A549 (cell line): ENCODE data around the gene NSD1. TPM values are rescaled to one million over a fixed set of nuclear protein-coding genes. Genes with fewer than 3 reads are reported as not detected.

Source experiments
- ATAC-seq, 2 experiments: fragments of 200-7000 bp in 1 of 2; fragments of >200 bp in 1 of 2; cut with Nextera tagmentation in 1 of 2; cut with Tn5 transposase in 1 of 2; 3 replicates each; pipeline versions ENCODE4 v1.8.0 to v1.9.1; 2018 to 2020; ENCODE audit warnings: mild to moderate bottlenecking in 1 of 2, moderate library complexity in 1 of 2
- CTCF ChIA-PET: fragments of 300-600 bp; sonication (Branson Sonifier 250); formaldehyde crosslinking; extraction: SDS; loops from one replicate; lab custom pipeline; 2021; ENCODE audit warnings: antibody characterized with exemption, inconsistent platforms; lab: Yijun Ruan, JAX
- POLR2A ChIA-PET: fragments of 350-600 bp; formaldehyde crosslinking; extraction: SDS; loops from one replicate; lab custom pipeline; 2021; ENCODE audit warnings: antibody characterized with exemption, inconsistent platforms; lab: Yijun Ruan, JAX
- DNase-seq, 2 experiments: peaks; one replicate each; pipeline versions ENCODE4 v3.0.0 to v3.0.0-alpha.2; 2011 to 2016; ENCODE audit warnings: low read depth in 1 of 2, low spot score in 1 of 2
- FAIRE-seq: peaks from 2 replicates; lab custom pipeline; 2011; peaks lifted over from hg19 to GRCh38; lab: Jason Lieb, UNC
- H3K27ac ChIP-seq, 2 experiments: fragments of >200 bp; sonication (Bioruptor Twin); formaldehyde crosslinking; 3 replicates each; pipeline ENCODE4 v1.5.1; 2016 to 2017
- H3K4me1 ChIP-seq: fragments of >200 bp; sonication (Bioruptor Twin); formaldehyde crosslinking; 3 replicates; pipeline ENCODE4 v1.6.1; 2016
- H3K4me2 ChIP-seq: fragments of >200 bp; sonication (Bioruptor Twin); formaldehyde crosslinking; 3 replicates; pipeline ENCODE4 v1.6.1; 2016
- H3K4me3 ChIP-seq: fragments of >200 bp; sonication (Bioruptor Twin); formaldehyde crosslinking; 3 replicates; pipeline ENCODE4 v1.5.1; 2016
- H3K9me3 ChIP-seq: fragments of >200 bp; sonication (Bioruptor Twin); formaldehyde crosslinking; 3 replicates; pipeline ENCODE4 v1.6.1; 2016
- CEBPB ChIP-seq, 2 experiments: fragments of >200 bp in 1 of 2; sonication (Bioruptor Twin) in 1 of 2; formaldehyde crosslinking in 1 of 2; IDR thresholded peaks; 2 replicates each; pipeline ENCODE4 v1.6.1; 2012 to 2016
- CHD2 ChIP-seq: fragments of 150-350 bp; IDR thresholded peaks from 2 replicates; pipeline ENCODE4 v1.6.1; 2014; ENCODE audit warnings: low read length; ENCODE audit not compliant: partially characterized antibody
- CHD4 ChIP-seq: fragments of 200-600 bp; sonication (generic); IDR thresholded peaks from 2 replicates; pipeline ENCODE4 v1.6.1; 2016; ENCODE audit warnings: antibody characterized with exemption, mild to moderate bottlenecking, borderline replicate concordance
- CTCF ChIP-seq: fragments of >200 bp; sonication (Bioruptor Twin); formaldehyde crosslinking; IDR thresholded peaks from 3 replicates; pipeline ENCODE4 v1.5.1; 2016
- EHF ChIP-seq: fragments of 250-450 bp; sonication (Bioruptor Pico); IDR thresholded peaks from 2 replicates; pipeline ENCODE4 v1.5.0; 2020; ENCODE audit warnings: mild to moderate bottlenecking
- EHMT2 ChIP-seq: fragments of 200-600 bp; sonication (generic); IDR thresholded peaks from 2 replicates; pipeline ENCODE4 v1.6.1; 2016; ENCODE audit warnings: antibody characterized with exemption, low read depth, mild to moderate bottlenecking, moderate library complexity
- EP300 ChIP-seq, 2 experiments: fragments of >200 bp; sonication (Bioruptor Twin); formaldehyde crosslinking; IDR thresholded peaks; 2 replicates in 1 of 2; 3 replicates in 1 of 2; pipeline ENCODE4 v1.6.1; 2016 to 2017
- FOSB ChIP-seq: fragments of 250-450 bp; sonication (Bioruptor Pico); IDR thresholded peaks from 2 replicates; pipeline ENCODE4 v1.5.0; 2020; ENCODE audit warnings: mild to moderate bottlenecking, moderate library complexity
- FOSL2 ChIP-seq, 2 experiments: fragments of 450-650 bp in 1 of 2; fragments of >200 bp in 1 of 2; sonication (Bioruptor Twin) in 1 of 2; formaldehyde crosslinking; IDR thresholded peaks; 2 replicates each; pipeline versions ENCODE4 v1.5.0 to v1.6.1; 2016 to 2020; ENCODE audit warnings: mild to moderate bottlenecking in 1 of 2, moderate library complexity in 1 of 2
- FOXS1 ChIP-seq: fragments of 250-450 bp; sonication (Bioruptor Pico); IDR thresholded peaks from 2 replicates; pipeline ENCODE4 v1.5.0; 2020; ENCODE audit warnings: mild to moderate bottlenecking, moderate library complexity
- HDAC2 ChIP-seq: fragments of 200-600 bp; sonication (generic); IDR thresholded peaks from 2 replicates; pipeline ENCODE4 v1.6.1; 2016
- JUN ChIP-seq, 2 experiments: fragments of >200 bp; sonication (Bioruptor Twin); formaldehyde crosslinking; IDR thresholded peaks; 2 replicates in 1 of 2; 3 replicates in 1 of 2; pipeline ENCODE4 v1.6.1; 2016 to 2017
- JUNB ChIP-seq: fragments of >200 bp; sonication (Bioruptor Twin); formaldehyde crosslinking; IDR thresholded peaks from 2 replicates; pipeline ENCODE4 v1.6.1; 2016
- MAFK ChIP-seq: fragments of 450-650 bp; IDR thresholded peaks from 2 replicates; pipeline ENCODE4 v1.6.1; 2014; ENCODE audit not compliant: partially characterized antibody
- MAX ChIP-seq: IDR thresholded peaks from 2 replicates; pipeline ENCODE4 v1.6.1; 2012
- MAZ ChIP-seq: fragments of 150-350 bp; IDR thresholded peaks from 2 replicates; pipeline ENCODE4 v1.6.1; 2014; ENCODE audit warnings: antibody characterized with exemption, low read depth, low read length, borderline replicate concordance
- MYC ChIP-seq: IDR thresholded peaks from 2 replicates; pipeline ENCODE4 v1.6.1; 2012; ENCODE audit warnings: mild to moderate bottlenecking, inconsistent platforms, low read length, improper control_type of control experiment, borderline replicate concordance
- NFE2L2 ChIP-seq: fragments of 150-350 bp; conservative IDR thresholded peaks from 2 replicates; pipeline ENCODE4 v1.6.1; 2014; ENCODE audit warnings: low read length
- NPAS2 ChIP-seq: fragments of 250-450 bp; sonication (Bioruptor Pico); IDR thresholded peaks from 2 replicates; pipeline ENCODE4 v1.8.0; 2022; ENCODE audit warnings: mild to moderate bottlenecking, moderate library complexity, borderline replicate concordance
- PHF8 ChIP-seq: fragments of 200-600 bp; sonication (generic); IDR thresholded peaks from 2 replicates; pipeline ENCODE4 v1.6.1; 2016; ENCODE audit warnings: low read depth, mild to moderate bottlenecking, antibody characterized with exemption, moderate library complexity, borderline replicate concordance
- POLR2AphosphoS2 ChIP-seq: conservative IDR thresholded peaks from 2 replicates; pipeline ENCODE4 v1.6.1; 2012; ENCODE audit warnings: low read length, improper control_type of control experiment, inconsistent platforms
- RAD21 ChIP-seq, 2 experiments: fragments of >200 bp in 1 of 2; sonication (Bioruptor Twin) in 1 of 2; formaldehyde crosslinking in 1 of 2; IDR thresholded peaks in 1 of 2; conservative IDR thresholded peaks in 1 of 2; 2 replicates in 1 of 2; 3 replicates in 1 of 2; pipeline ENCODE4 v1.6.1; 2012 to 2018; ENCODE audit warnings: inconsistent platforms in 1 of 2
- REST ChIP-seq: fragments of 200-600 bp; sonication (generic); IDR thresholded peaks from 2 replicates; pipeline ENCODE4 v1.6.1; 2016; ENCODE audit warnings: antibody characterized with exemption, mild to moderate bottlenecking, moderate library complexity
- RNF2 ChIP-seq: fragments of 200-600 bp; sonication (generic); IDR thresholded peaks from 2 replicates; pipeline ENCODE4 v1.6.1; 2016; ENCODE audit warnings: low read depth, mild to moderate bottlenecking, antibody characterized with exemption, moderate library complexity, borderline replicate concordance
- SMC3 ChIP-seq: fragments of >200 bp; sonication (Bioruptor Twin); formaldehyde crosslinking; IDR thresholded peaks from 3 replicates; pipeline ENCODE4 v1.6.1; 2018; ENCODE audit warnings: inconsistent platforms
- SREBF2 ChIP-seq: fragments of 450-650 bp; IDR thresholded peaks from 2 replicates; pipeline ENCODE4 v1.6.1; 2014; ENCODE audit warnings: mild to moderate bottlenecking, moderate library complexity
- TFCP2L1 ChIP-seq: fragments of 250-450 bp; sonication (Bioruptor Pico); IDR thresholded peaks from 2 replicates; pipeline ENCODE4 v1.5.0; 2021; ENCODE audit warnings: mild to moderate bottlenecking
- ZC3H11A ChIP-seq: fragments of 450-650 bp; IDR thresholded peaks from 2 replicates; pipeline ENCODE4 v1.6.1; 2014; ENCODE audit warnings: antibody characterized with exemption, mild to moderate bottlenecking
- ZFP36 ChIP-seq: fragments of 450-650 bp; IDR thresholded peaks from 2 replicates; pipeline ENCODE4 v1.6.1; 2014; ENCODE audit warnings: borderline replicate concordance; ENCODE audit not compliant: partially characterized antibody
- ZNF302 ChIP-seq: fragments of 250-450 bp; sonication (Bioruptor Pico); IDR thresholded peaks from 2 replicates; pipeline ENCODE4 v1.9.0; 2021; ENCODE audit warnings: inconsistent platforms, mild to moderate bottlenecking, moderate library complexity
- WGBS: methylation state at CpG from one replicate; pipeline ENCODE4 v1.1.6; 2017; ENCODE audit errors: missing lambda C conversion rate; 5-methylcytosine and 5-hydroxymethylcytosine counted together
- polyA plus RNA-seq, 4 experiments: library from polyadenylated mRNA; depleted of rRNA in 3 of 4; stranded (reverse); fragments of >200 nt; fragmentation: RNase III in 1 of 4; extraction: RNeasy Plus Mini Kit Qiagen cat#74134 plus additional on column Dnase treatment in 1 of 4; gene quantifications; 2 replicates in 3 of 4; 3 replicates in 1 of 4; pipeline ENCODE4 v1.2.3, GENCODE V29; 2011 to 2017

The NSD1 gene
- polyA plus RNA-seq, 2 of the 4 experiments (the other 2 are of a cell fraction): 16.3 to 38.2 TPM

- no peaks in the 10 kb centered on the region for H3K9me3 ChIP-seq
- no peak overlapping the region for H3K4me3 ChIP-seq
- WGBS: 11% methylated on average over 14 of the region's 14 CpGs
- no peak overlapping the region for H3K27ac ChIP-seq
- no peak for TF ChIP-seq NPAS2 (CRISPR knock-in tag)
- TF ChIP-seq EHF (CRISPR knock-in tag): no peak
- TF ChIP-seq MAFK: no peak
- TF ChIP-seq NFE2L2: no peak
- TF ChIP-seq SMC3: peak; percentile 81
- TF ChIP-seq CTCF: peak; percentile 97
- no peak for TF ChIP-seq POLR2AphosphoS2
- no peak for TF ChIP-seq FOXS1 (CRISPR knock-in tag)
- no peak for TF ChIP-seq SREBF2
- TF ChIP-seq REST: no peak
- no peak for TF ChIP-seq RNF2
- TF ChIP-seq ZNF302 (CRISPR knock-in tag): no peak
- TF ChIP-seq PHF8: no peak
- no peak for TF ChIP-seq JUNB
- TF ChIP-seq JUN (IDR thresholded peaks at IDR 0.05): no peak
- TF ChIP-seq ZFP36: no peak
- TF ChIP-seq MAZ: 0 out of 2 replicates have a peak, but pooled peaks have one; percentile 73
- TF ChIP-seq RAD21 (conservative IDR thresholded peaks at IDR 0.05 in 1 of 2, IDR thresholded peaks at IDR 0.05 in 1 of 2): peak; percentile 95 to 99
- TF ChIP-seq FOSB: no peak
- no peak for TF ChIP-seq CHD4
- TF ChIP-seq CHD2: no peak
- TF ChIP-seq FOSL2 (IDR thresholded peaks at IDR 0.05): no peak
- peak; percentile 44 for TF ChIP-seq FOSL2 (CRISPR knock-in tag; IDR thresholded peaks at IDR 0.05)
- no peak for TF ChIP-seq MYC
- TF ChIP-seq ZC3H11A: no peak
- no peak for TF ChIP-seq MAX
- no peak for TF ChIP-seq HDAC2
- no peak for TF ChIP-seq TFCP2L1 (CRISPR knock-in tag)
- TF ChIP-seq CEBPB (IDR thresholded peaks at IDR 0.05): no peak
- no peak for TF ChIP-seq EP300 (IDR thresholded peaks at IDR 0.05)
- no peak for TF ChIP-seq EHMT2
- TF ChIP-seq, all 56 proteins: peak for 5
- POLR2A ChIA-PET: interaction anchor here (0.5 to 1.3 kb wide), 2 partner anchors 19 to 312 kb away, joined by 3 to 8 read pairs; no protein-coding TSS in a partner anchor
- peak; percentile 74 to 94 for DNase-seq
- Histone ChIP-seq H3K4me1 (peaks cover 4% of the 10 kb centered on the region; the same call in 1 of the 3 replicates), H3K4me2 (no peak overlapping the region; the same call in 2 of the 3 replicates)
- FAIRE-seq: peak; percentile 63
- CTCF ChIA-PET: interaction anchor here (0.5 to 7.5 kb wide), 83 partner anchors 8 to 572 kb away, joined by 3 to 168 read pairs (median 5); partner anchors contain the start of genes F12, FGFR4, MXD3 and NSD1
- peak; percentile 75 for ATAC-seq
Measured at GRCh38 chr5:177113566-177114424, 19.8 kb upstream of the NSD1 start.
